Measurements from ENCODE around the gene DSCAM. TPM values are rescaled to one million over a fixed set of nuclear protein-coding genes. Genes with fewer than 3 reads are reported as not detected.

Gene DSCAM
- total RNA-seq, 1 donor from 2014 or later = 0.06 TPM

- ATAC-seq = no peak
- DNase-seq = no peak
- Histone ChIP-seq H3K9me3 (no peaks in the 10 kb centered on the region), H3K4me3 (no peak overlapping the region), H3K36me3 (no peaks in the 10 kb centered on the region), H3K27me3 (ENCODE audit: low read depth) (no peaks in the 10 kb centered on the region), H3K4me1 (no peaks in the 10 kb centered on the region), H3K27ac (no peak overlapping the region)
- TF ChIP-seq CTCF (IDR thresholded peaks at IDR 0.05) = no peak
- intact Hi-C loops (cut with DNase I) = no loop called here
Measured at GRCh38 chr21:40257342-40257741, 589.6 kb downstream of the DSCAM start.

- Histone ChIP-seq H3K36me3 (no peaks in the 10 kb centered on the region), H3K27me3 (ENCODE audit: low read depth) (no peaks in the 10 kb centered on the region), H3K9me3 (no peaks in the 10 kb centered on the region), H3K4me1 (no peaks in the 10 kb centered on the region), H3K27ac (no peak overlapping the region), H3K4me3 (no peak overlapping the region)
- ATAC-seq = no peak
- no peak for DNase-seq
- TF ChIP-seq CTCF (IDR thresholded peaks at IDR 0.05) = no peak
- intact Hi-C loops (cut with DNase I) = no loop called here
Measured at GRCh38 chr21:40255518-40256444, 591.2 kb downstream of the DSCAM start.

GRCh38 chr21:40254540-40255465 is 592.2 kb downstream of the DSCAM start:
- no peak for TF ChIP-seq CTCF (IDR thresholded peaks at IDR 0.05)
- no peak overlapping the region for H3K27ac ChIP-seq
- no peaks in the 10 kb centered on the region for H3K4me1 ChIP-seq
- DNase-seq = no peak
- no peak for ATAC-seq
- no peaks in the 10 kb centered on the region for H3K9me3 ChIP-seq
- no peaks in the 10 kb centered on the region for H3K27me3 ChIP-seq (ENCODE audit: low read depth)
- no peaks in the 10 kb centered on the region for H3K36me3 ChIP-seq
- H3K4me3 ChIP-seq = no peak overlapping the region
- intact Hi-C loops (cut with DNase I) = no loop called here

GRCh38 chr21:40253112-40253511 is 593.8 kb downstream of the DSCAM start:
- Histone ChIP-seq H3K27ac (no peak overlapping the region), H3K4me1 (no peaks in the 10 kb centered on the region), H3K36me3 (no peaks in the 10 kb centered on the region), H3K9me3 (no peaks in the 10 kb centered on the region), H3K4me3 (no peak overlapping the region), H3K27me3 (ENCODE audit: low read depth) (no peaks in the 10 kb centered on the region)
- intact Hi-C loops (cut with DNase I) = no loop called here
- no peak for TF ChIP-seq CTCF (IDR thresholded peaks at IDR 0.05)
- no peak for ATAC-seq
- DNase-seq = no peak

- intact Hi-C loops (cut with DNase I) = no loop called here
- Histone ChIP-seq H3K27ac (no peak overlapping the region), H3K9me3 (peaks cover 4% of the 10 kb centered on the region), H3K4me1 (no peaks in the 10 kb centered on the region), H3K36me3 (no peaks in the 10 kb centered on the region), H3K27me3 (ENCODE audit: low read depth) (no peaks in the 10 kb centered on the region), H3K4me3 (no peak overlapping the region)
- TF ChIP-seq CTCF (IDR thresholded peaks at IDR 0.05) = no peak
- ATAC-seq (no peak), DNase-seq (no peak)
Measured at GRCh38 chr21:40250514-40251294, 596.3 kb downstream of the DSCAM start.

Measured in lower lobe of right lung (tissue), 2 donors.